ENCODE measurements around the gene ADGRL3. TPM values are rescaled to one million over a fixed set of nuclear protein-coding genes. Genes with fewer than 3 reads are reported as not detected.

ADGRL3 gene
- polyA plus RNA-seq, 2 donors, result 0.12 to 0.20 TPM

DNA sequence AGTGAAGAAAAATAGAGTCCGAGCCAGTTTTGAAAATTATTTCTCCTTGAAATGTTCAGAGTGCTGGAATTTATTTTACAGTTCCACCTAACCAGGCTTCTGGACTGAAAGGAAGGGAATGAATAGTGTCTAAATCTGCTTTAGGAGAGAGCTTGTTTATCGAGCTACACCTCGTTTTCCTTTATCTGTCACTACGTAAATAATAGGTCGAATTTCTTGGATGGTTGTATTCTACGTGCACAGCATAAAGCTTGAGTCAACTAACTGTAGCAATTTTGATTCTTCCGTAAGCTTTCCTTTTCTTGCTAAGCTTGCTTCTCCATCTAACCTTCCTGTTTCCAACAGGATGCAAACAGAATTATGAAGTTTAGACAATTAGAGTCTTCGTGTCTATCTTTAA lies 48.6 kb downstream of the ADGRL3 start:
- Histone ChIP-seq H3K27ac (ENCODE audit: low read depth in 2 of 2, low read length in 1 of 2) (no peak overlapping the region), H3K9me3 (ENCODE audit: control insufficient read depth in 2 of 2, insufficient read depth in 1 of 2, low read depth in 1 of 2, low read length in 1 of 2) (no peaks in the 10 kb centered on the region), H3K27me3 (ENCODE audit: control insufficient read depth in 1 of 2, insufficient read depth in 2 of 2, low read length in 2 of 2) (no peaks in the 10 kb centered on the region), H3K36me3 (ENCODE audit: control insufficient read depth in 2 of 2, insufficient read depth in 2 of 2, low read length in 1 of 2) (no peaks in the 10 kb centered on the region), H3K4me3 (ENCODE audit: low read depth in 1 of 2, low read length in 2 of 2) (no peak overlapping the region), H3K4me1 (ENCODE audit: control insufficient read depth in 2 of 2, insufficient read depth in 2 of 2, low read length in 1 of 2) (no peaks in the 10 kb centered on the region)
- 68 to 77% methylated on average over 8 of the region's 8 CpGs for WGBS, 2 donors

DNA sequence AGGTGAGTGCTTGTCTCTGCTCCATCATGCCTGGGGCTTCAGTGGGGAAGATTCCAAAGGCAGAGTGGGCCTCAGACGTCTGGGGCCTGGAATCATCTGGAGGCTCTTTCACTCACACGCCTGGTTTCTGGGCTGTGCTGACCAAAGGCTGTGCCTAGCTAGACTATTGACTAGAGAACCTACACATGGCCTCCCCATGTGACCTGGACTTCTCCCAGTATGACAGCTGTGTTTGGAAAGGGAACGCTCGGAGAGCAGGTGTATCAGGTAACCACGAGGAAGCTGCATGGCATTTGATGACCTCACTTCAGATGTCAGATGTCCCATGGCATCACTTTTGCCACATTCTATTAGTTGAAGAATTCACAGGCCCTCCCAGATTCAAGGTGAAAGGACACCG lies 51.0 kb downstream of the ADGRL3 start:
- Histone ChIP-seq H3K9me3 (ENCODE audit: control insufficient read depth in 2 of 2, insufficient read depth in 1 of 2, low read depth in 1 of 2, low read length in 1 of 2) (no peaks in the 10 kb centered on the region), H3K4me1 (ENCODE audit: control insufficient read depth in 2 of 2, insufficient read depth in 2 of 2, low read length in 1 of 2) (no peaks in the 10 kb centered on the region), H3K27me3 (ENCODE audit: control insufficient read depth in 1 of 2, insufficient read depth in 2 of 2, low read length in 2 of 2) (no peaks in the 10 kb centered on the region), H3K36me3 (ENCODE audit: control insufficient read depth in 2 of 2, insufficient read depth in 2 of 2, low read length in 1 of 2) (no peaks in the 10 kb centered on the region), H3K4me3 (ENCODE audit: low read depth in 1 of 2, low read length in 2 of 2) (no peak overlapping the region), H3K27ac (ENCODE audit: low read depth in 2 of 2, low read length in 1 of 2) (no peak overlapping the region)
- 68 to 84% methylated on average over 6 of the region's 6 CpGs for WGBS, 2 donors

DNA sequence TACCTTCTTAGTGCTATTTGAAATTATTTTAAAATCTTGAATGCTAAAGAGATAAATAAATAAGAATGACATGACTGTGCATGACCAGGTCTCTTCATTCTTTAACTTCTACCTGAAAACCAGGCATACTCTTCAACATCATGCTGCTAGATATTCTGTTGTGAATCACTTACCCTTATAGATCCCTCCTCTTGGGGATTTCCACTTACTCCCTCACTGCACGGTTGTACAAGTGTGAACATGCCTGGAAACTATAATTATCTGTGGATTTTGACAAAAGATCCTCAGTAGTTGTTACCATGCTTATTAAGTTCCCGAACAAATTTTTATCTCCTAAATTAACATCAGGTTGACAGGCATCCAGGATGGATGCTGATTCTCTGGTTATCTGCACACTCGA lies 54.3 kb downstream of the ADGRL3 start:
- Histone ChIP-seq H3K4me3 (ENCODE audit: low read depth in 1 of 2, low read length in 2 of 2) (no peak overlapping the region), H3K4me1 (ENCODE audit: control insufficient read depth in 2 of 2, insufficient read depth in 2 of 2, low read length in 1 of 2) (no peaks in the 10 kb centered on the region), H3K36me3 (ENCODE audit: control insufficient read depth in 2 of 2, insufficient read depth in 2 of 2, low read length in 1 of 2) (no peaks in the 10 kb centered on the region), H3K27ac (ENCODE audit: low read depth in 2 of 2, low read length in 1 of 2) (no peak overlapping the region), H3K27me3 (ENCODE audit: control insufficient read depth in 1 of 2, insufficient read depth in 2 of 2, low read length in 2 of 2) (no peaks in the 10 kb centered on the region), H3K9me3 (ENCODE audit: control insufficient read depth in 2 of 2, insufficient read depth in 1 of 2, low read depth in 1 of 2, low read length in 1 of 2) (no peaks in the 10 kb centered on the region)
- 49 to 64% methylated on average over 3 of the region's 3 CpGs for WGBS, 2 donors

DNA sequence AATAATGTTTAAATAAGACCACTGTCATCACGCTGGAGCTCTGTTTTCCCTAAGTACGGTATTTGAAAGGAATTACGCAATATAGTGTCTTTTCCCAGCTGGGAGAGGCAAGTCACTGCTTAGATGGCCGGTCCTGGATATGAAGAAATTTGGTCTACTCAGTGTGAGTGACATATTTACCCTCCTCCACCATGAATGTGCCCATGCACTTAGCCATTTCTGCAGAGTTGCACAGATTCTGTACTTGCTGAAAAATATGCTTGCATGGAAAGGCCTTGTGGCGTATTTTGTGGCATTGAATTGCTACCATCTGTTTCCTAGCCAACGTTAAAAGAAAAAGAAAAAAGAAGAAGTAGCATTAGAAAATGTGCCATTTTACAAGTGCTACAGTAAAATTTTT lies 73.1 kb downstream of the ADGRL3 start:
- no peaks in the 10 kb centered on the region for H3K27me3 ChIP-seq (ENCODE audit: control insufficient read depth in 1 of 2, insufficient read depth in 2 of 2, low read length in 2 of 2)
- WGBS, 2 donors, result 61 to 62% methylated on average over 6 of the region's 6 CpGs
- no peaks in the 10 kb centered on the region for H3K36me3 ChIP-seq (ENCODE audit: control insufficient read depth in 2 of 2, insufficient read depth in 2 of 2, low read length in 1 of 2)
- H3K9me3 ChIP-seq (ENCODE audit: control insufficient read depth in 2 of 2, insufficient read depth in 1 of 2, low read depth in 1 of 2, low read length in 1 of 2), result no peaks in the 10 kb centered on the region
- no peaks in the 10 kb centered on the region for H3K4me1 ChIP-seq (ENCODE audit: control insufficient read depth in 2 of 2, insufficient read depth in 2 of 2, low read length in 1 of 2)
- H3K27ac ChIP-seq (ENCODE audit: low read depth in 2 of 2, low read length in 1 of 2), result no peak overlapping the region
- H3K4me3 ChIP-seq (ENCODE audit: low read depth in 1 of 2, low read length in 2 of 2), result no peak overlapping the region

DNA sequence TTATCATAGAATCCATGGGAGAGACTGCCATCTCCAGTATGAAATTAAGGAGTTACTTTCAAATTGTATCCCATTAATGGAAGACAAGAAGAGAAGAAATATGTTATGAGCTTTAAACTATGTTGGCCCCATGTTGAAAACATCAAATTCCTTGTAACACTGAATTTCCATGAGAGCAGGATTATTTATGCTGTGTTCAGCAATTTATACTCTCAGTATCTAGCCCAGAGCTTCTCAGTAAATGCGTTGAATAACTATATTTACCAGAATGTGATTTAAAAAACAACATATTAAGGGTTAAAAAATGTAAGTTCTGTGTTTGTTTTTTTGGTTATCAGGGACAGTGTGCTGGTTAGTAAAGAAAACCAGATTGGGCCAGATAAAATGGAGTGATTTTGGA lies 74.2 kb downstream of the ADGRL3 start:
- Histone ChIP-seq H3K27ac (ENCODE audit: low read depth in 2 of 2, low read length in 1 of 2) (no peak overlapping the region), H3K36me3 (ENCODE audit: control insufficient read depth in 2 of 2, insufficient read depth in 2 of 2, low read length in 1 of 2) (no peaks in the 10 kb centered on the region), H3K4me1 (ENCODE audit: control insufficient read depth in 2 of 2, insufficient read depth in 2 of 2, low read length in 1 of 2) (no peaks in the 10 kb centered on the region), H3K4me3 (ENCODE audit: low read depth in 1 of 2, low read length in 2 of 2) (no peak overlapping the region), H3K9me3 (ENCODE audit: control insufficient read depth in 2 of 2, insufficient read depth in 1 of 2, low read depth in 1 of 2, low read length in 1 of 2) (no peaks in the 10 kb centered on the region), H3K27me3 (ENCODE audit: control insufficient read depth in 1 of 2, insufficient read depth in 2 of 2, low read length in 2 of 2) (no peaks in the 10 kb centered on the region)
- 82 to 89% methylated on average over 1 of the region's 1 CpG for WGBS, 2 donors

DNA sequence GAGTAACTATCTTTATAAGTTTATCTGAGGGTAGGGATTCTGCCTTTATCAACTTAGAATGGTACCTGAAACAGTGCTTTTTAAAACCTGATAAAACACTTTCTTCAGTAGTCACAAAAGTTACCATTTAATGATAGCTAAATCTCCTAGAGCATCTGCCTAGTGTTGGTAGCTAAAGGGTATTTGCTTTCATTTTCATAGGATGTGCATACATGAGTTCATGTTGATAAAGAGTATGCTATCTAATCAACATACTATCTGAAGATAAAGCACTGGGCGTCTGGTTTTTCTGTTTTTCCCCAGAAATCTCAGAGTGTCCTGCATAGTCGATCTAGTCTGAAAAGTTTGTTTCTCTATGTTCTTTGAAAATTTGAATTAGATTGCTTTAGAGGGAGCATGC lies 75.1 kb downstream of the ADGRL3 start:
- WGBS, 2 donors, result 71 to 81% methylated on average over 2 of the region's 2 CpGs
- Histone ChIP-seq H3K4me1 (ENCODE audit: control insufficient read depth in 2 of 2, insufficient read depth in 2 of 2, low read length in 1 of 2) (no peaks in the 10 kb centered on the region), H3K36me3 (ENCODE audit: control insufficient read depth in 2 of 2, insufficient read depth in 2 of 2, low read length in 1 of 2) (no peaks in the 10 kb centered on the region), H3K27me3 (ENCODE audit: control insufficient read depth in 1 of 2, insufficient read depth in 2 of 2, low read length in 2 of 2) (no peaks in the 10 kb centered on the region), H3K4me3 (ENCODE audit: low read depth in 1 of 2, low read length in 2 of 2) (no peak overlapping the region), H3K27ac (ENCODE audit: low read depth in 2 of 2, low read length in 1 of 2) (no peak overlapping the region), H3K9me3 (ENCODE audit: control insufficient read depth in 2 of 2, insufficient read depth in 1 of 2, low read depth in 1 of 2, low read length in 1 of 2) (no peaks in the 10 kb centered on the region)

DNA sequence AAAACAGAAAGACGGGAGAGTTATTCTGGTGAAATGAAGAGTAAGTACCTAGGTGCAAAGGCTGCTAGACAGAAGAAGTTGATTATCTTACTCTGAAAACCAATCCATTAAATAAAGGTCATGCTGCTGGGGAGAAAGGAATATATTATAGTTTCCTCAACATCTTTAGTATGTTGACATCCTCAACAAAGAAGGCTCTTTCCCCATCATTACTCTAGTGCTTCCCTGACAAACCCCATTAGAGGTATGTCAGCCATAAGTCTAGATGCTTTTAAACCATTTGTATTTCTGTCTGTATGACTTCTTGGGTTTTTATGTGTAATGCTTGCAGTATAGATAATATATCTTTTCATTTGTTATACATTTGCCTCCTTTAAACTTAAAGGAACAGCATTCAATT lies 75.9 kb downstream of the ADGRL3 start:
- WGBS, 2 donors, result 89% methylated on average over 1 of the region's 1 CpG
- Histone ChIP-seq H3K27me3 (ENCODE audit: control insufficient read depth in 1 of 2, insufficient read depth in 2 of 2, low read length in 2 of 2) (no peaks in the 10 kb centered on the region), H3K4me1 (ENCODE audit: control insufficient read depth in 2 of 2, insufficient read depth in 2 of 2, low read length in 1 of 2) (no peaks in the 10 kb centered on the region), H3K9me3 (ENCODE audit: control insufficient read depth in 2 of 2, insufficient read depth in 1 of 2, low read depth in 1 of 2, low read length in 1 of 2) (no peaks in the 10 kb centered on the region), H3K27ac (ENCODE audit: low read depth in 2 of 2, low read length in 1 of 2) (no peak overlapping the region), H3K4me3 (ENCODE audit: low read depth in 1 of 2, low read length in 2 of 2) (no peak overlapping the region), H3K36me3 (ENCODE audit: control insufficient read depth in 2 of 2, insufficient read depth in 2 of 2, low read length in 1 of 2) (no peaks in the 10 kb centered on the region)

DNA sequence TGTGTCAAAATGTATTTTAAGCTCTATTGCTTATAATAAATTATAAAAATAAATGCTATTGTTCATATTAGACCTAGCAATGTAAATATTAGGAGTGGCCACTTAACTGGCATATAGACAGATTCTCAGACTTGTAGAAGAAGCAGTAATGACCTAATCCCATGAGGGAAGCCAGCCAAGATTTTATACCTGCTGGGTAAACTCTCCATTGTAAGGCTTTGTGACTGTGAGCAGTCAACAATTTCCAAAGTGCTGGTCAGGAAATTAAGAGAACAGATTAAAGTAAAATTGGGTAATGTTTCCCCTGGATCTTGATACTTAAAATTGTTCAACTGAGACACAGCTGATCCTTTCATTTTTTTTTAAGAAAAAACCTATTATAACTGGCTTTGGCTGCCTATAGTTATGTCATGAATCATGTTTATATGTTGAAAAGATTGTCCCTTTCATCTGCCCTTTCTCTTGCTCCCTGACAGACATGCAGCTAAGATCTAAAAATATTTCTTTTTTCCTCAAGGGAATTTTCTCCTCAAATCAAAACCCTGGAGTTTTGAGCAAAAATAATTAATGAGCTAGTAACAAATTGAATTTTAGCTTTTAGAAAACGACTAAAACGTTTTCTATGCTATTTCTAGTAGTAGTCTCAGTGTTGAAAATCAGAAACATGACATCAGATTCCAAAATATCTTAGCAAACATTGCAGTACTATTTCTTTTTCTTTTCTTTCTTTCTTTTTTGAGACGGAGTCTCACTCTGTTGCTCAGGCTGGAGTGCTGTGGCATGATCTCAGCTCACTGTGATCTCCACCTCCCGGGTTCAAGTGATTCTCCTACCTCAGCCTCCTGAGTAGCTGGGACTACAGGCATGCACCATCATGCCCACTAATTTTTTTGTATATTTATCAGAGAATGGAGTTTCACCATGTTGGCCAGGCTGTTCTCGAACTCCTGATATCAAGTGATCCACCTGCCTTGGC lies 77.9 kb downstream of the ADGRL3 start:
- Histone ChIP-seq H3K4me3 (ENCODE audit: low read depth in 1 of 2, low read length in 2 of 2) (no peak overlapping the region), H3K9me3 (ENCODE audit: control insufficient read depth in 2 of 2, insufficient read depth in 1 of 2, low read depth in 1 of 2, low read length in 1 of 2) (no peaks in the 10 kb centered on the region), H3K4me1 (ENCODE audit: control insufficient read depth in 2 of 2, insufficient read depth in 2 of 2, low read length in 1 of 2) (no peaks in the 10 kb centered on the region), H3K27me3 (ENCODE audit: control insufficient read depth in 1 of 2, insufficient read depth in 2 of 2, low read length in 2 of 2) (no peaks in the 10 kb centered on the region), H3K36me3 (ENCODE audit: control insufficient read depth in 2 of 2, insufficient read depth in 2 of 2, low read length in 1 of 2) (no peaks in the 10 kb centered on the region), H3K27ac (ENCODE audit: low read depth in 2 of 2, low read length in 1 of 2) (no peak overlapping the region)
- 36 to 46% methylated on average over 5 of the region's 5 CpGs for WGBS, 2 donors

DNA sequence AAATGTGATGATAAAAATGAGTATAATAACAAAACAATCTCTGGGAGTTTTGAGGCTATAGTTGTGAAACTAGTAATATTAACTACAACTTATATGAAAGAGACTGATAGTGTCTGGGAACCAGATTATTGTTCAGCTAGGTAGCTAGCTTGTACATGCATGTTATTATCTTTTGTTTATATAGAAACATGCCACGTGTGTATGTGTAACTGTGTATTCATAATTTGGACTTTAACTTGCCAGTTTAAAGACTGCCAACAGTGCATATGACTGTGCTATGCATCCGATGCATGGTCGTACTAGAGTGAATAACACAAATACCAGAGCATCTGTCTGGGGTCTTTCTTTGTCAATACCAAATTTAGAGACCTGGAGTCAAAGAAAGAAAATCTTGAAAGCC lies 92.2 kb downstream of the ADGRL3 start:
- Histone ChIP-seq H3K9me3 (ENCODE audit: control insufficient read depth in 2 of 2, insufficient read depth in 1 of 2, low read depth in 1 of 2, low read length in 1 of 2) (no peaks in the 10 kb centered on the region), H3K4me3 (ENCODE audit: low read depth in 1 of 2, low read length in 2 of 2) (no peak overlapping the region), H3K27me3 (ENCODE audit: control insufficient read depth in 1 of 2, insufficient read depth in 2 of 2, low read length in 2 of 2) (no peaks in the 10 kb centered on the region), H3K27ac (ENCODE audit: low read depth in 2 of 2, low read length in 1 of 2) (no peak overlapping the region), H3K36me3 (ENCODE audit: control insufficient read depth in 2 of 2, insufficient read depth in 2 of 2, low read length in 1 of 2) (no peaks in the 10 kb centered on the region), H3K4me1 (ENCODE audit: control insufficient read depth in 2 of 2, insufficient read depth in 2 of 2, low read length in 1 of 2) (peaks cover 0 to 2% of the 10 kb centered on the region in 2 donors)
- WGBS, 2 donors, result 41 to 59% methylated on average over 3 of the region's 3 CpGs
